ENCODE data around the gene NOTCH2. TPM values are rescaled to one million over a fixed set of nuclear protein-coding genes. Genes with fewer than 3 reads are reported as not detected.

The NOTCH2 gene
- total and polyA plus RNA-seq, 10 of the 15 experiments (the other 5 are each of a cell fraction or from before 2014, with no cell fraction given): 0.02 to 2.0 (median 0.62) TPM; not detected in 1

DNA sequence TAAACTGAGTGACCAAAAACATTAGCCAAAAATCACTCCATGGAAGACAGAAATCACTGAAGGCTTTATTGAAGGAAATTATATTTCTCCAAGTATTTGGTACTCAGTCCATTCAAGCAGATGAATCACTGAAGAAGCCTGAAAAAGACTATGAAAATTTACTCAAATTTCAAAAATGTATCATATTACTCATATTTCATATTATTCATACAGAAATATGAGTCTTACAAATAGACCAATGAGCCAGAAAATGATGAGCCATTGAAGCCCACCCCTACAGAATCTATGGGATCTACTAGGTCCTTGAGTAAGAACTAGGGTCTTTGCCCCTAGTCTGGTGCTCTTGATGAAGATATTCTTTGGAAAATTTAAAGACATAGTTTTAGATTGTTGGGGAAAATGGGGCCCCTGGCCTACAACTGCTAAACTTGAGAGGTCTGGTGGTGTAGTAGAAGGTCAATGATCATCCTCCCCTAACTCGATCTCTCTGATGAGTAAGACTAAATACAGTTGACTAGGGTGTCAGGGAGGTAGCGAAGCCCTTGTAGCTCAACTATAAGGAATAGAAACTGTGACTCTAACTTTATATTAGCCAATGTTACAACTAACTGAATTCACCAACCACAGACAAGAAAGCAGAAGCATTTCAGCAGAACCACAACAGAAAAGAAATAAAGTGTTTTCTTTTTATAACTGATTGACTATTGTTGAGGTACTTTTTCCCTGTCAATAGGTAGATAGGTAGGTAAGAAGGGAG is 81.0 kb downstream of the NOTCH2 start:
- no peak overlapping the region for H3K4me3 ChIP-seq
- peaks cover 4% of the 10 kb centered on the region for H3K4me1 ChIP-seq (ENCODE audit: control insufficient read depth, insufficient read depth, low read length)
- RAD21 ChIA-PET (ENCODE audit: unreplicated experiment): no interaction called here
- H3K4me2 ChIP-seq (ENCODE audit: control insufficient read depth, insufficient read depth): no peak overlapping the region
- no peaks in the 10 kb centered on the region for H3K9me3 ChIP-seq (replicated peaks; ENCODE audit: control insufficient read depth, insufficient read depth, low read length)
- no peak for FAIRE-seq
- H3K36me3 ChIP-seq (ENCODE audit: control insufficient read depth in 2 of 2, insufficient read depth in 2 of 2, low read length in 1 of 2): no peaks in the 10 kb centered on the region
- no peak overlapping the region for H3K27ac ChIP-seq (ENCODE audit: control insufficient read depth, insufficient read depth)
- intact Hi-C loops (cut with micrococcal nuclease; ENCODE audit: unreplicated experiment) (no loop called here), in situ Hi-C loops (cut with MboI) (no loop called here)
- TF ChIP-seq ETV6 (conservative IDR thresholded peaks at IDR 0.05 in 1 of 2, IDR thresholded peaks at IDR 0.05 in 1 of 2; ENCODE audit: borderline replicate concordance in 1 of 2, low read depth in 1 of 2) (no peak), RUNX3 (IDR thresholded peaks at IDR 0.05; ENCODE audit: low read length) (peak; percentile 67)
- TF ChIP-seq, protein P1, sequence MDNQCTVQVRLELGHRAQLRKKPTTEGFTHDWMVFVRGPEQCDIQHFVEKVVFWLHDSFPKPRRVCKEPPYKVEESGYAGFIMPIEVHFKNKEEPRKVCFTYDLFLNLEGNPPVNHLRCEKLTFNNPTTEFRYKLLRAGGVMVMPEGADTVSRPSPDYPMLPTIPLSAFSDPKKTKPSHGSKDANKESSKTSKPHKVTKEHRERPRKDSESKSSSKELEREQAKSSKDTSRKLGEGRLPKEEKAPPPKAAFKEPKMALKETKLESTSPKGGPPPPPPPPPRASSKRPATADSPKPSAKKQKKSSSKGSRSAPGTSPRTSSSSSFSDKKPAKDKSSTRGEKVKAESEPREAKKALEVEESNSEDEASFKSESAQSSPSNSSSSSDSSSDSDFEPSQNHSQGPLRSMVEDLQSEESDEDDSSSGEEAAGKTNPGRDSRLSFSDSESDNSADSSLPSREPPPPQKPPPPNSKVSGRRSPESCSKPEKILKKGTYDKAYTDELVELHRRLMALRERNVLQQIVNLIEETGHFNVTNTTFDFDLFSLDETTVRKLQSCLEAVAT (IDR thresholded peaks at IDR 0.05): no peak
- peak; percentile 41 for ATAC-seq
- SMC1A ChIA-PET (ENCODE audit: uncharacterized antibody, unreplicated experiment): no interaction called here
- no peak overlapping the region for H3K9ac ChIP-seq (ENCODE audit: control insufficient read depth, insufficient read depth, low read length)
- H2AFZ ChIP-seq (ENCODE audit: control insufficient read depth, low read depth, low read length): no peak overlapping the region
- H3K79me2 ChIP-seq (ENCODE audit: control insufficient read depth, insufficient read depth, low read length): no peaks in the 10 kb centered on the region
- no TSS peak for BruUV-seq (replicated peaks)
- CTCF ChIA-PET: no interaction called here
- H3K27me3 ChIP-seq (replicated peaks in 1 of 2; ENCODE audit: control insufficient read depth in 2 of 2, insufficient read depth in 2 of 2, low read length in 1 of 2): no peaks in the 10 kb centered on the region
- POLR2A ChIA-PET: no interaction called here
- DNase-seq (ENCODE audit: low read depth, low spot score): no peak
- no peaks in the 10 kb centered on the region for H4K20me1 ChIP-seq (ENCODE audit: control insufficient read depth, insufficient read depth)
- WGBS (ENCODE audit: insufficient coverage, insufficient replicate concordance, low lambda C conversion rate, missing lambda C conversion rate): 74% methylated on average over 2 of the region's 2 CpGs

DNA sequence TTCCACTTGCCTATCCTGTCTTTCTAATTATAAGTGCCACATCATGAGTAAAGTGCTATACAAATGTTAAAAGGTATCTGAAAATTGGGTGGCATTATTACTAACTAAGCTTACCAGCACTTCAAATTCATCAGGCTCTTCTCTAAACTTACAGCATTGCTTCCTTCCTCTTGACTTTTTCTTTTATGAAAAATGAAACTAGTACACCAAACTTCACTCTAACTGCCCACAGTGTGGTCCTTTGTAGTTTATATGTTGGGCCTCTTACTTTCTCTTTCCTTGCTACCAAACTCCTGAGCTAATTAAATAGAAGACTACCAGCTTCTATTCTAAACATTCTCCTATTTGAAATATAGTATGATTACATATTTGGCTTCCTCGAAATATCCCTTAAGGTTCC is 81.8 kb downstream of the NOTCH2 start:
- no peaks in the 10 kb centered on the region for H3K9me3 ChIP-seq (replicated peaks; ENCODE audit: control insufficient read depth, insufficient read depth, low read length)
- no peak overlapping the region for H3K4me2 ChIP-seq (ENCODE audit: control insufficient read depth, insufficient read depth)
- no peaks in the 10 kb centered on the region for H3K36me3 ChIP-seq (ENCODE audit: control insufficient read depth in 2 of 2, insufficient read depth in 2 of 2, low read length in 1 of 2)
- H3K9ac ChIP-seq (ENCODE audit: control insufficient read depth, insufficient read depth, low read length): no peak overlapping the region
- SMC1A ChIA-PET (ENCODE audit: uncharacterized antibody, unreplicated experiment): interaction anchor here (1.2 kb wide), 1 partner anchor 20 kb away, joined by 3 read pairs; no protein-coding TSS in a partner anchor
- intact Hi-C loops (cut with micrococcal nuclease; ENCODE audit: unreplicated experiment): no loop called here
- TF ChIP-seq LARP7 (IDR thresholded peaks at IDR 0.05) (no peak), NFYB (IDR thresholded peaks at IDR 0.05; ENCODE audit: insufficient read depth, low read depth, low read length) (no peak), NFYA (IDR thresholded peaks at IDR 0.05; ENCODE audit: borderline replicate concordance, low read depth, low read length) (no peak)
- no peaks in the 10 kb centered on the region for H4K20me1 ChIP-seq (ENCODE audit: control insufficient read depth, insufficient read depth)
- no peak for FAIRE-seq
- RAD21 ChIA-PET (ENCODE audit: unreplicated experiment): no interaction called here
- H3K4me3 ChIP-seq: no peak overlapping the region
- H3K4me1 ChIP-seq (ENCODE audit: control insufficient read depth, insufficient read depth, low read length): peaks cover 4% of the 10 kb centered on the region
- no peak overlapping the region for H2AFZ ChIP-seq (ENCODE audit: control insufficient read depth, low read depth, low read length)
- H3K27me3 ChIP-seq (replicated peaks in 1 of 2; ENCODE audit: control insufficient read depth in 2 of 2, insufficient read depth in 2 of 2, low read length in 1 of 2): no peaks in the 10 kb centered on the region
- 38% methylated on average over 1 of the region's 1 CpG for WGBS (ENCODE audit: insufficient coverage, insufficient replicate concordance, low lambda C conversion rate, missing lambda C conversion rate)
- no peak for DNase-seq (ENCODE audit: low read depth, low spot score)
- no peak overlapping the region for H3K27ac ChIP-seq (ENCODE audit: control insufficient read depth, insufficient read depth)
- POLR2A ChIA-PET: no interaction called here
- CTCF ChIA-PET: interaction anchor here (0.6 to 1.0 kb wide), 2 partner anchors 102 to 116 kb away, joined by 3 read pairs; no protein-coding TSS in a partner anchor
- H3K79me2 ChIP-seq (ENCODE audit: control insufficient read depth, insufficient read depth, low read length): no peaks in the 10 kb centered on the region
- no TSS peak for BruUV-seq (replicated peaks)
- in situ Hi-C loops (cut with MboI): no loop called here
- ATAC-seq: peak; percentile 71

Data from GM12878 (cell line).